WERI-Rb-1 (cell line): Measurements from ENCODE around the gene LRP6.

ENCODE experiments used
- DNase-seq: peaks from one replicate; pipeline ENCODE4 v3.0.0-alpha.2; 2020
- H3K27ac ChIP-seq: fragments of 250-450 bp; sonication (Bioruptor Pico); 2 replicates; pipeline ENCODE4 v1.5.1; 2020; ENCODE audit warnings: mild to moderate bottlenecking, moderate library complexity
- H3K27me3 ChIP-seq: fragments of 250-450 bp; sonication (Bioruptor Pico); 2 replicates; pipeline ENCODE4 v1.5.1; 2021; ENCODE audit warnings: mild to moderate bottlenecking, low read depth, moderate library complexity; ENCODE audit not compliant: insufficient read depth, severe bottlenecking
- H3K36me3 ChIP-seq: fragments of 250-450 bp; sonication (Bioruptor Pico); 2 replicates; pipeline ENCODE4 v1.5.1; 2020; ENCODE audit warnings: mild to moderate bottlenecking, moderate library complexity
- H3K4me3 ChIP-seq: 2 replicates; pipeline ENCODE4 v1.5.1; 2011; ENCODE audit warnings: low read depth, mild to moderate bottlenecking, control low read depth, low read length
- H3K9me3 ChIP-seq: fragments of 250-450 bp; sonication (Bioruptor Pico); 2 replicates; pipeline ENCODE4 v1.5.1; 2021; ENCODE audit warnings: mild to moderate bottlenecking, moderate library complexity; ENCODE audit not compliant: severe bottlenecking
- TF ChIP-seq, protein P1 (sequence below): IDR thresholded peaks from 2 replicates; pipeline ENCODE4 v1.5.1; 2011; ENCODE audit warnings: low read depth, mild to moderate bottlenecking, control low read depth, inconsistent platforms, low read length

Gene LRP6

GRCh38 chr12:12240662-12241340, 26.0 kb downstream of the LRP6 start:
- no peak for DNase-seq
- Histone ChIP-seq H3K9me3 (no peaks in the 10 kb centered on the region), H3K27me3 (no peaks in the 10 kb centered on the region), H3K36me3 (peaks cover 6% of the 10 kb centered on the region), H3K27ac (no peak overlapping the region), H3K4me3 (no peak overlapping the region)
- TF ChIP-seq, protein P1, sequence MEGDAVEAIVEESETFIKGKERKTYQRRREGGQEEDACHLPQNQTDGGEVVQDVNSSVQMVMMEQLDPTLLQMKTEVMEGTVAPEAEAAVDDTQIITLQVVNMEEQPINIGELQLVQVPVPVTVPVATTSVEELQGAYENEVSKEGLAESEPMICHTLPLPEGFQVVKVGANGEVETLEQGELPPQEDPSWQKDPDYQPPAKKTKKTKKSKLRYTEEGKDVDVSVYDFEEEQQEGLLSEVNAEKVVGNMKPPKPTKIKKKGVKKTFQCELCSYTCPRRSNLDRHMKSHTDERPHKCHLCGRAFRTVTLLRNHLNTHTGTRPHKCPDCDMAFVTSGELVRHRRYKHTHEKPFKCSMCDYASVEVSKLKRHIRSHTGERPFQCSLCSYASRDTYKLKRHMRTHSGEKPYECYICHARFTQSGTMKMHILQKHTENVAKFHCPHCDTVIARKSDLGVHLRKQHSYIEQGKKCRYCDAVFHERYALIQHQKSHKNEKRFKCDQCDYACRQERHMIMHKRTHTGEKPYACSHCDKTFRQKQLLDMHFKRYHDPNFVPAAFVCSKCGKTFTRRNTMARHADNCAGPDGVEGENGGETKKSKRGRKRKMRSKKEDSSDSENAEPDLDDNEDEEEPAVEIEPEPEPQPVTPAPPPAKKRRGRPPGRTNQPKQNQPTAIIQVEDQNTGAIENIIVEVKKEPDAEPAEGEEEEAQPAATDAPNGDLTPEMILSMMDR: no peak

GRCh38 chr12:12239127-12239526, 27.7 kb downstream of the LRP6 start:
- TF ChIP-seq, protein P1: no peak
- H3K27me3 ChIP-seq: no peaks in the 10 kb centered on the region
- H3K27ac ChIP-seq: no peak overlapping the region
- H3K9me3 ChIP-seq: no peaks in the 10 kb centered on the region
- DNase-seq: no peak
- peaks cover 3% of the 10 kb centered on the region for H3K36me3 ChIP-seq
- H3K4me3 ChIP-seq: no peak overlapping the region

- TF ChIP-seq, protein P1: no peak
- H3K4me3 ChIP-seq: no peak overlapping the region
- no peaks in the 10 kb centered on the region for H3K36me3 ChIP-seq
- no peaks in the 10 kb centered on the region for H3K27me3 ChIP-seq
- no peaks in the 10 kb centered on the region for H3K9me3 ChIP-seq
- no peak overlapping the region for H3K27ac ChIP-seq
- no peak for DNase-seq
Observed at GRCh38 chr12:12238605-12239004, 28.2 kb downstream of the LRP6 start.

DNA sequence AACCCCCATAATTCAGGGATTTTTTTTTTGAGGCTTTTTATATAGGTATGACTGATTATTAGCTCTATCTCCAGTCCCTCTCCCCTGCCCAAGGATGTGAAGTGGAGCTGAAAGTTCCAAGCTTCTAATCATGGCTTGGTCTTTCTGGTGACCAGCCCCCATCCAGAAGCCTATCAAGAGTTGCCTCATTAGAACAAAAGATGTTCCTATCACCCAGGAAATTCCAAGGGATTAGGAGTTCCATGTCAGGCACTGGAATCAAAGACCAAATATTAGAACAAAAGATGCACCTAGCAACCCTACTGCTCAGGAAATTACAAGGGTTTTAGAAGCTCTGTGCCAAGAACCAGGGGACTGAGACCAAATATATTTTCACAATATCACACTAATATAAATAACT, 29.9 kb downstream of the LRP6 start:
- H3K4me3 ChIP-seq: no peak overlapping the region
- no peak for DNase-seq
- H3K27ac ChIP-seq: no peak overlapping the region
- no peaks in the 10 kb centered on the region for H3K36me3 ChIP-seq
- no peaks in the 10 kb centered on the region for H3K27me3 ChIP-seq
- TF ChIP-seq, protein P1: no peak
- H3K9me3 ChIP-seq: no peaks in the 10 kb centered on the region

GRCh38 chr12:12230275-12230674, 36.6 kb downstream of the LRP6 start:
- no peaks in the 10 kb centered on the region for H3K36me3 ChIP-seq
- TF ChIP-seq, protein P1: no peak
- H3K27me3 ChIP-seq: no peaks in the 10 kb centered on the region
- H3K27ac ChIP-seq: no peak overlapping the region
- no peak overlapping the region for H3K4me3 ChIP-seq
- H3K9me3 ChIP-seq: no peaks in the 10 kb centered on the region
- DNase-seq: no peak

- Histone ChIP-seq H3K36me3 (no peaks in the 10 kb centered on the region), H3K9me3 (no peaks in the 10 kb centered on the region), H3K27me3 (no peaks in the 10 kb centered on the region), H3K27ac (no peak overlapping the region), H3K4me3 (no peak overlapping the region)
- DNase-seq: no peak
- TF ChIP-seq, protein P1: no peak
Observed at GRCh38 chr12:12229556-12230092, 37.2 kb downstream of the LRP6 start.
